Measurements from ENCODE around the gene RPS27A.
A peak's percentile ranks its signal among the peaks of the same experiment; 100 is the strongest.
"Not testable (repeated sequence)": the region's sequence is repeated elsewhere in the genome, so short reads cannot be mapped to it uniquely, and the experiment has no call there.

Gene RPS27A

GRCh38 chr2:55239656-55240222 is 7.3 kb downstream of the RPS27A start:
- DNase-seq (ENCODE audit: low read depth), result no peak

- DNase-seq (ENCODE audit: low read depth), result not testable (repeated sequence)
These were observed 9.1 kb downstream of the RPS27A start for GRCh38 chr2:55241582-55241981.

- no peak for DNase-seq (ENCODE audit: low read depth)
These were observed 10.1 kb downstream of the RPS27A start for GRCh38 chr2:55242617-55243016.

GRCh38 chr2:55245411-55245810 is 12.9 kb downstream of the RPS27A start:
- DNase-seq (ENCODE audit: low read depth), result no peak

- no peak for DNase-seq (ENCODE audit: low read depth)
These were observed 14.5 kb downstream of the RPS27A start for GRCh38 chr2:55247025-55247424.

- no peak for DNase-seq (ENCODE audit: low read depth)
These were observed 20.3 kb downstream of the RPS27A start for GRCh38 chr2:55252832-55253231.

GRCh38 chr2:55259586-55259985 is 27.1 kb downstream of the RPS27A start:
- not testable (repeated sequence) for DNase-seq (ENCODE audit: low read depth)

GRCh38 chr2:55268288-55268906 is 35.9 kb downstream of the RPS27A start:
- no peak for DNase-seq (ENCODE audit: low read depth)

- DNase-seq (ENCODE audit: low read depth), result peak; percentile 76
These were observed 36.6 kb downstream of the RPS27A start, which contains the start of gene MTIF2 for GRCh38 chr2:55268907-55269644. MTIF2 (minus strand) TSS chr2:55269231; CDS start chr2:55263858, 5,373 bp downstream.

GRCh38 chr2:55269645-55269990 is 37.1 kb downstream of the RPS27A start:
- no peak for DNase-seq (ENCODE audit: low read depth)

GRCh38 chr2:55274346-55274745 is 41.9 kb downstream of the RPS27A start:
- not testable (repeated sequence) for DNase-seq (ENCODE audit: low read depth)

- no peak for DNase-seq (ENCODE audit: low read depth)
These were observed 44.8 kb downstream of the RPS27A start for GRCh38 chr2:55277310-55277709.

GRCh38 chr2:55279214-55279835 is 46.8 kb downstream of the RPS27A start:
- DNase-seq (ENCODE audit: low read depth), result not testable (repeated sequence)

- not testable (repeated sequence) for DNase-seq (ENCODE audit: low read depth)
These were observed 47.5 kb downstream of the RPS27A start for GRCh38 chr2:55279859-55280424.

- not testable (repeated sequence) for DNase-seq (ENCODE audit: low read depth)
These were observed 48.5 kb downstream of the RPS27A start for GRCh38 chr2:55280851-55281546.

- peak; percentile 38 for DNase-seq (ENCODE audit: low read depth)
These were observed 49.8 kb downstream of the RPS27A start for GRCh38 chr2:55282110-55282917.

GRCh38 chr2:55283083-55283482 is 50.6 kb downstream of the RPS27A start:
- DNase-seq (ENCODE audit: low read depth), result no peak
